Measurements from ENCODE around the gene CFAP73. TPM values are rescaled to one million over a fixed set of nuclear protein-coding genes. Genes with fewer than 3 reads are reported as not detected.

Gene CFAP73
- total RNA-seq, 1 experiment from 2014 or later: 0.94 TPM

- Mint-ChIP-seq H3K27me3 (ENCODE audit: low read depth) (peaks cover 16% of the 10 kb centered on the region), H3K4me3 (no peak overlapping the region), H3K4me1 (peaks cover 6% of the 10 kb centered on the region), H3K27ac (no peak overlapping the region), H3K9me3 (peaks cover 2% of the 10 kb centered on the region; the same call in 1 of the 2 replicates), H3K36me3 (peaks cover 2% of the 10 kb centered on the region; the same call in 1 of the 2 replicates)
- DNase-seq (ENCODE audit: low spot score) (peak; percentile 75), ATAC-seq (peak; percentile 73)
- no peak for TF ChIP-seq TCF7 (CRISPR knock-in tag; IDR thresholded peaks at IDR 0.05; ENCODE audit: low read depth)
- TF ChIP-seq ZNF138 (CRISPR knock-in tag; conservative IDR thresholded peaks at IDR 0.05): no peak
- no peak for TF ChIP-seq ATF2 (CRISPR knock-in tag; IDR thresholded peaks at IDR 0.05; ENCODE audit: borderline replicate concordance, low read depth)
- no peak for TF ChIP-seq KAT7 (CRISPR knock-in tag; IDR thresholded peaks at IDR 0.05; ENCODE audit: borderline replicate concordance)
- ChIA-PET POLR2A (interaction anchor here (1.0 kb wide), 1 partner anchor 31 kb away, joined by 3 read pairs; no protein-coding TSS in a partner anchor), CTCF (interaction anchor here (1.0 to 8.4 kb wide), 7 partner anchors 12 to 46 kb away, joined by 3 to 181 read pairs (median 4); partner anchors contain the start of gene CFAP73)
Measured at GRCh38 chr12:113130457-113131135, 18.9 kb upstream of the CFAP73 start.

- Mint-ChIP-seq H3K4me3 (no peak overlapping the region), H3K36me3 (no peaks in the 10 kb centered on the region), H3K27me3 (ENCODE audit: low read depth) (peaks cover 20% of the 10 kb centered on the region), H3K4me1 (peaks cover 14% of the 10 kb centered on the region), H3K27ac (no peak overlapping the region), H3K9me3 (no peaks in the 10 kb centered on the region)
- CTCF ChIA-PET: interaction anchor here (0.7 to 8.4 kb wide), 6 partner anchors 11 to 69 kb away, joined by 3 to 181 read pairs (median 4); partner anchors contain the start of gene CFAP73
- DNase-seq (ENCODE audit: low spot score) (no peak), ATAC-seq (no peak)
- TF ChIP-seq ZNF423 (CRISPR knock-in tag; IDR thresholded peaks at IDR 0.05): no peak
- TF ChIP-seq SMAD3 (CRISPR knock-in tag; IDR thresholded peaks at IDR 0.05; ENCODE audit: borderline replicate concordance): no peak
- TF ChIP-seq ZNF317 (CRISPR knock-in tag; IDR thresholded peaks at IDR 0.05; ENCODE audit: borderline replicate concordance, low read depth): no peak
- TF ChIP-seq ZNF416 (CRISPR knock-in tag; IDR thresholded peaks at IDR 0.05): no peak
- TF ChIP-seq ATF1 (CRISPR knock-in tag; IDR thresholded peaks at IDR 0.05): no peak
- no peak for TF ChIP-seq IRF2 (CRISPR knock-in tag; IDR thresholded peaks at IDR 0.05; ENCODE audit: borderline replicate concordance, low read depth)
- no peak for TF ChIP-seq SMAD4 (CRISPR knock-in tag; IDR thresholded peaks at IDR 0.05)
- POLR2A ChIA-PET: no interaction called here
Measured at GRCh38 chr12:113131556-113131955, 18.0 kb upstream of the CFAP73 start.

- H3K27me3 Mint-ChIP-seq (ENCODE audit: low read depth): peaks cover 26% of the 10 kb centered on the region
- POLR2A ChIA-PET: no interaction called here
- H3K27ac Mint-ChIP-seq: no peak overlapping the region
- TF ChIP-seq PREB (CRISPR knock-in tag; IDR thresholded peaks at IDR 0.05; ENCODE audit: borderline replicate concordance): no peak
- TF ChIP-seq PRRX2 (CRISPR knock-in tag; IDR thresholded peaks at IDR 0.05): no peak
- no peak for TF ChIP-seq ZNF317 (CRISPR knock-in tag; IDR thresholded peaks at IDR 0.05; ENCODE audit: borderline replicate concordance, low read depth)
- TF ChIP-seq SMAD4 (CRISPR knock-in tag; IDR thresholded peaks at IDR 0.05): no peak
- TF ChIP-seq NFATC4 (CRISPR knock-in tag; IDR thresholded peaks at IDR 0.05): no peak
- TF ChIP-seq NR3C1 (CRISPR knock-in tag; conservative IDR thresholded peaks at IDR 0.05; ENCODE audit: low read depth): no peak
- no peak for TF ChIP-seq GRHL2 (CRISPR knock-in tag; IDR thresholded peaks at IDR 0.05; ENCODE audit: insufficient replicate concordance, severe bottlenecking)
- TF ChIP-seq CREM (CRISPR knock-in tag; IDR thresholded peaks at IDR 0.05): no peak
- TF ChIP-seq CDX4 (CRISPR knock-in tag; IDR thresholded peaks at IDR 0.05; ENCODE audit: borderline replicate concordance): no peak
- no peak for TF ChIP-seq ZNF396 (CRISPR knock-in tag; IDR thresholded peaks at IDR 0.05; ENCODE audit: borderline replicate concordance)
- TF ChIP-seq ARID4B (CRISPR knock-in tag; IDR thresholded peaks at IDR 0.05; ENCODE audit: borderline replicate concordance): no peak
- TF ChIP-seq NFE2L1 (CRISPR knock-in tag; IDR thresholded peaks at IDR 0.05): no peak
- TF ChIP-seq ZNF121 (CRISPR knock-in tag; IDR thresholded peaks at IDR 0.05): no peak
- TF ChIP-seq HMGA2 (CRISPR knock-in tag; IDR thresholded peaks at IDR 0.05): no peak
- ATAC-seq (no peak), DNase-seq (ENCODE audit: low spot score) (no peak)
- H3K4me1 Mint-ChIP-seq: peaks cover 18% of the 10 kb centered on the region
- no peak overlapping the region for H3K4me3 Mint-ChIP-seq
- H3K36me3 Mint-ChIP-seq: no peaks in the 10 kb centered on the region
- CTCF ChIA-PET: interaction anchor here (0.8 to 8.4 kb wide), 3 partner anchors 19 to 140 kb away, joined by 5 to 181 read pairs (median 13); partner anchors contain the start of gene CFAP73
- H3K9me3 Mint-ChIP-seq: no peaks in the 10 kb centered on the region
Measured at GRCh38 chr12:113133036-113133435, 16.5 kb upstream of the CFAP73 start.
